Subcutaneous abdominal adipose tissue (tissue), 5 donors: ENCODE measurements around the gene GIMAP4.
A peak's percentile ranks its signal among the peaks of the same experiment; 100 is the strongest.

Experiments
- H3K27ac ChIP-seq: one replicate; pipeline ENCODE4 v1.7.0; 2013; ENCODE audit warnings: low read depth, mild to moderate bottlenecking, inconsistent platforms, low read length, moderate library complexity
- H3K27me3 ChIP-seq, 5 donors: one replicate each; pipeline ENCODE4 v1.7.0; 2013; ENCODE audit warnings: low read length in 5 of 5, inconsistent platforms in 1 of 5; ENCODE audit not compliant: control insufficient read depth in 5 of 5, insufficient read depth in 4 of 5
- H3K36me3 ChIP-seq, 5 donors: one replicate each; pipeline ENCODE4 v1.7.0; 2013; ENCODE audit warnings: low read length in 5 of 5; ENCODE audit not compliant: control insufficient read depth in 5 of 5, insufficient read depth in 5 of 5
- H3K4me1 ChIP-seq, 5 donors: one replicate each; pipeline ENCODE4 v1.7.0; 2013; ENCODE audit warnings: low read length in 5 of 5, mild to moderate bottlenecking in 3 of 5, moderate library complexity in 1 of 5; ENCODE audit not compliant: control insufficient read depth in 5 of 5, insufficient read depth in 5 of 5
- H3K4me3 ChIP-seq, 5 donors: one replicate each; pipeline ENCODE4 v1.7.0; 2013; ENCODE audit warnings: low read length in 5 of 5, low read depth in 1 of 5
- H3K9ac ChIP-seq, 5 donors: one replicate each; pipeline ENCODE4 v1.7.0; 2013; ENCODE audit warnings: low read length in 5 of 5, mild to moderate bottlenecking in 4 of 5, moderate library complexity in 3 of 5
- H3K9me3 ChIP-seq, 5 donors: one replicate each; pipeline ENCODE4 v1.7.0; 2013; ENCODE audit warnings: low read length in 5 of 5; ENCODE audit not compliant: control insufficient read depth in 5 of 5
- donor health status: healthy.
- donor health status: healthy.
- donor health status: healthy.
- donor health status: healthy.
- donor health status: healthy.

Gene GIMAP4

GRCh38 chr7:150562919-150563318 is 4.3 kb upstream of the GIMAP4 start:
- Histone ChIP-seq H3K9ac (no peak overlapping the region), H3K4me1 (peaks cover 0 to 7% (median 0%) of the 10 kb centered on the region in 5 donors), H3K36me3 (no peaks in the 10 kb centered on the region), H3K27me3 (no peaks in the 10 kb centered on the region), H3K27ac (no peak overlapping the region), H3K9me3 (peaks cover 4 to 17% (median 10%) of the 10 kb centered on the region in 5 donors), H3K4me3 (no peak overlapping the region)

GRCh38 chr7:150564006-150564405 is 3.2 kb upstream of the GIMAP4 start:
- no peak overlapping the region for H3K27ac ChIP-seq
- H3K9me3 ChIP-seq, result peaks cover 4 to 17% (median 10%) of the 10 kb centered on the region in 5 donors
- no peak overlapping the region for H3K9ac ChIP-seq
- H3K4me3 ChIP-seq, result no peak overlapping the region
- no peaks in the 10 kb centered on the region for H3K27me3 ChIP-seq
- H3K4me1 ChIP-seq, result peaks cover 0 to 11% (median 0%) of the 10 kb centered on the region in 5 donors
- H3K36me3 ChIP-seq, result no peaks in the 10 kb centered on the region

- H3K4me1 ChIP-seq, result peaks cover 0 to 14% (median 0%) of the 10 kb centered on the region in 5 donors
- no peak overlapping the region for H3K9ac ChIP-seq
- H3K4me3 ChIP-seq, result no peak overlapping the region
- no peaks in the 10 kb centered on the region for H3K27me3 ChIP-seq
- H3K27ac ChIP-seq, result no peak overlapping the region
- no peaks in the 10 kb centered on the region for H3K36me3 ChIP-seq
- peaks cover 4 to 17% (median 10%) of the 10 kb centered on the region in 5 donors for H3K9me3 ChIP-seq
These were observed 2.6 kb upstream of the GIMAP4 start for GRCh38 chr7:150564566-150564965.

- Histone ChIP-seq H3K4me1 (peaks cover 0 to 17% (median 3%) of the 10 kb centered on the region in 5 donors), H3K9me3 (peaks cover 4 to 13% (median 8%) of the 10 kb centered on the region in 5 donors), H3K27me3 (no peaks in the 10 kb centered on the region)
These were observed 2.0 kb upstream of the GIMAP4 start for GRCh38 chr7:150565239-150565638.

GRCh38 chr7:150566123-150566522 is 1.1 kb upstream of the GIMAP4 start:
- no peak overlapping the region for H3K27ac ChIP-seq
- no peak overlapping the region for H3K4me3 ChIP-seq
- H3K9me3 ChIP-seq, result peaks cover 0 to 7% (median 4%) of the 10 kb centered on the region in 5 donors
- H3K36me3 ChIP-seq, result peaks cover 0 to 12% (median 7%) of the 10 kb centered on the region in 5 donors
- peaks cover 0 to 26% (median 6%) of the 10 kb centered on the region in 5 donors for H3K4me1 ChIP-seq
- no peak overlapping the region for H3K9ac ChIP-seq
- no peaks in the 10 kb centered on the region for H3K27me3 ChIP-seq

More at GRCh38 chr7:150565239-150565638, 2.0 kb upstream of the GIMAP4 start:
- peaks cover 0 to 3% (median 0%) of the 10 kb centered on the region in 5 donors for H3K36me3 ChIP-seq
- no peak overlapping the region for H3K9ac ChIP-seq
- no peak overlapping the region for H3K27ac ChIP-seq
- H3K4me3 ChIP-seq, result no peak overlapping the region

GRCh38 chr7:150566572-150566971 is 618 bp upstream of the GIMAP4 start:
- H3K9ac ChIP-seq, result no peak overlapping the region
- H3K27me3 ChIP-seq, result no peaks in the 10 kb centered on the region
- peaks cover 0 to 26% (median 6%) of the 10 kb centered on the region in 5 donors for H3K4me1 ChIP-seq
- peaks cover 0 to 6% (median 2%) of the 10 kb centered on the region in 5 donors for H3K9me3 ChIP-seq
- peak overlapping the region in 1 of 5 donors; percentile 88 for H3K4me3 ChIP-seq
- H3K27ac ChIP-seq, result peak overlapping the region; percentile 87
- peaks cover 0 to 13% (median 7%) of the 10 kb centered on the region in 5 donors for H3K36me3 ChIP-seq

GRCh38 chr7:150567871-150568301 is 696 bp downstream of the GIMAP4 start:
- H3K9ac ChIP-seq, result peak overlapping the region in 4 of 5 donors; percentile 59 to 92 (median 76)

GRCh38 chr7:150568714-150569113 is 1.5 kb downstream of the GIMAP4 start:
- H3K9me3 ChIP-seq, result peaks cover 0 to 16% (median 2%) of the 10 kb centered on the region in 5 donors
- no peaks in the 10 kb centered on the region for H3K27me3 ChIP-seq
- peaks cover 0 to 29% (median 6%) of the 10 kb centered on the region in 5 donors for H3K4me1 ChIP-seq
- peak overlapping the region in 3 of 5 donors; percentile 73 to 92 (median 78) for H3K9ac ChIP-seq
- peak overlapping the region in 4 of 5 donors; percentile 71 to 88 (median 81) for H3K4me3 ChIP-seq
- H3K27ac ChIP-seq, result peak overlapping the region; percentile 87
- H3K36me3 ChIP-seq, result peaks cover 0 to 30% (median 17%) of the 10 kb centered on the region in 5 donors

More at GRCh38 chr7:150567871-150568301, 696 bp downstream of the GIMAP4 start:
- H3K27ac ChIP-seq, result peak overlapping the region; percentile 87
- H3K27me3 ChIP-seq, result no peaks in the 10 kb centered on the region
- peaks cover 0 to 26% (median 15%) of the 10 kb centered on the region in 5 donors for H3K36me3 ChIP-seq
- peaks cover 0 to 29% (median 6%) of the 10 kb centered on the region in 5 donors for H3K4me1 ChIP-seq
- peak overlapping the region; percentile 57 to 88 (median 79) for H3K4me3 ChIP-seq
- peaks cover 0 to 16% (median 2%) of the 10 kb centered on the region in 5 donors for H3K9me3 ChIP-seq

GRCh38 chr7:150569245-150569955 is 2.2 kb downstream of the GIMAP4 start:
- Histone ChIP-seq H3K27ac (peak overlapping the region; percentile 87), H3K9me3 (peaks cover 0 to 19% (median 2%) of the 10 kb centered on the region in 5 donors), H3K4me1 (peaks cover 0 to 29% (median 6%) of the 10 kb centered on the region in 5 donors), H3K27me3 (no peaks in the 10 kb centered on the region), H3K9ac (no peak overlapping the region), H3K4me3 (peak overlapping the region in 4 of 5 donors; percentile 71 to 88 (median 81)), H3K36me3 (peaks cover 0 to 30% (median 17%) of the 10 kb centered on the region in 5 donors)
